Endothelial cell (in vitro differentiated cells): ENCODE measurements around the gene TFEB. TPM values are rescaled to one million over a fixed set of nuclear protein-coding genes. Genes with fewer than 3 reads are reported as not detected.

ENCODE experiments used
- DNase-seq: peaks from one replicate; pipeline ENCODE4 v3.0.0; 2021; ENCODE audit warnings: low spot score
- H3K27ac Mint-ChIP-seq: one replicate; pipeline ENCODE4 v1.8.0; 2021; ENCODE audit warnings: mixed read lengths, inconsistent platforms; ENCODE audit not compliant: unreplicated experiment
- H3K27me3 Mint-ChIP-seq: one replicate; pipeline ENCODE4 v1.8.0; 2021; ENCODE audit warnings: mild to moderate bottlenecking, moderate library complexity, mixed read lengths, inconsistent platforms; ENCODE audit not compliant: unreplicated experiment
- H3K36me3 Mint-ChIP-seq: one replicate; pipeline ENCODE4 v1.8.0; 2021; ENCODE audit warnings: mild to moderate bottlenecking, low read depth, mixed read lengths, inconsistent platforms; ENCODE audit not compliant: unreplicated experiment
- H3K4me1 Mint-ChIP-seq: one replicate; pipeline ENCODE4 v1.8.0; 2021; ENCODE audit warnings: mild to moderate bottlenecking, mixed read lengths, inconsistent platforms; ENCODE audit not compliant: unreplicated experiment
- H3K4me3 Mint-ChIP-seq: one replicate; pipeline ENCODE4 v1.8.0; 2021; ENCODE audit warnings: mild to moderate bottlenecking, mixed read lengths, inconsistent platforms; ENCODE audit not compliant: unreplicated experiment
- H3K9me3 Mint-ChIP-seq: one replicate; pipeline ENCODE4 v1.8.0; 2021; ENCODE audit warnings: mixed read lengths, inconsistent platforms; ENCODE audit not compliant: unreplicated experiment
- CTCF ChIP-seq: fragments of 200-600 bp; sonication (generic); IDR thresholded peaks from one replicate; pipeline ENCODE4 v1.5.0; 2021; ENCODE audit warnings: antibody characterized with exemption; ENCODE audit not compliant: unreplicated experiment
- total RNA-seq: library from RNA; stranded (reverse); fragmentation: NEBNext Ultra II Directional; extraction: Animal tissue kit (Norgen Biotek cat#: 25700); gene quantifications from one replicate; pipeline ENCODE4 v1.2.1, GENCODE V29; 2021; ENCODE audit not compliant: unreplicated experiment

The TFEB gene
- total RNA-seq, 1 donor from 2014 or later: 10.4 TPM

GRCh38 chr6:41737591-41738130 lies 2.3 kb upstream of the TFEB start:
- H3K27ac Mint-ChIP-seq: no peak overlapping the region
- H3K9me3 Mint-ChIP-seq: no peaks in the 10 kb centered on the region
- DNase-seq: no peak
- TF ChIP-seq CTCF: no peak
- H3K36me3 Mint-ChIP-seq: no peaks in the 10 kb centered on the region
- H3K4me1 Mint-ChIP-seq: peaks cover 21% of the 10 kb centered on the region
- peaks cover 3% of the 10 kb centered on the region for H3K27me3 Mint-ChIP-seq
- H3K4me3 Mint-ChIP-seq: no peak overlapping the region

GRCh38 chr6:41736800-41737555 lies 1.6 kb upstream of the TFEB start:
- Mint-ChIP-seq H3K36me3 (no peaks in the 10 kb centered on the region), H3K9me3 (no peaks in the 10 kb centered on the region), H3K27ac (no peak overlapping the region), H3K4me3 (no peak overlapping the region), H3K4me1 (peaks cover 24% of the 10 kb centered on the region), H3K27me3 (peaks cover 3% of the 10 kb centered on the region)
- no peak for TF ChIP-seq CTCF
- no peak for DNase-seq

- no peaks in the 10 kb centered on the region for H3K27me3 Mint-ChIP-seq
- no peak for DNase-seq
- H3K27ac Mint-ChIP-seq: no peak overlapping the region
- H3K9me3 Mint-ChIP-seq: no peaks in the 10 kb centered on the region
- H3K36me3 Mint-ChIP-seq: no peaks in the 10 kb centered on the region
- peak overlapping the region; percentile 80 for H3K4me3 Mint-ChIP-seq
- peaks cover 18% of the 10 kb centered on the region for H3K4me1 Mint-ChIP-seq
- TF ChIP-seq CTCF: no peak
These were observed 852 bp upstream of the TFEB start for GRCh38 chr6:41736186-41736733.

- DNase-seq: peak; percentile 66
- Mint-ChIP-seq H3K27me3 (no peaks in the 10 kb centered on the region), H3K9me3 (no peaks in the 10 kb centered on the region), H3K4me3 (peak overlapping the region; percentile 51), H3K36me3 (no peaks in the 10 kb centered on the region), H3K27ac (no peak overlapping the region), H3K4me1 (peaks cover 13% of the 10 kb centered on the region)
- no peak for TF ChIP-seq CTCF
These were observed 562 bp downstream of the TFEB start for GRCh38 chr6:41734666-41735426.
